GM12878 (cell line): Measurements from ENCODE around the gene ATP12A. TPM values are rescaled to one million over a fixed set of nuclear protein-coding genes. Genes with fewer than 3 reads are reported as not detected.
A peak's percentile ranks its signal among the peaks of the same experiment; 100 is the strongest.

Experiments used
- BHLHE40 ChIP-seq, 2 experiments: fragments of 450-650 bp in 1 of 2; IDR thresholded peaks; 2 replicates each; pipeline ENCODE4 v1.6.1; 2011 to 2017; ENCODE audit warnings: low read depth in 2 of 2, borderline replicate concordance in 1 of 2, improper control_type of control experiment in 1 of 2, low read length in 1 of 2, mild to moderate bottlenecking in 1 of 2
- CEBPZ ChIP-seq: fragments of 150-350 bp; IDR thresholded peaks from 2 replicates; pipeline ENCODE4 v1.6.1; 2016; ENCODE audit warnings: low read depth, low read length
- CTCF ChIP-seq, 3 experiments: IDR thresholded peaks in 2 of 3; conservative IDR thresholded peaks in 1 of 3; 2 replicates each; pipeline ENCODE4 v1.5.1; 2011; ENCODE audit warnings: low read depth in 3 of 3, low read length in 3 of 3, mild to moderate bottlenecking in 3 of 3, control low read depth in 2 of 3, moderate library complexity in 2 of 3, inconsistent platforms in 1 of 3, mixed read lengths in 1 of 3; ENCODE audit not compliant: control insufficient read depth in 2 of 3, insufficient read depth in 1 of 3; ENCODE audit errors: extremely low read depth in 1 of 3
- E2F8 ChIP-seq: fragments of 450-650 bp; IDR thresholded peaks from 2 replicates; pipeline ENCODE4 v1.6.1; 2018; ENCODE audit warnings: mild to moderate bottlenecking, low read depth, moderate library complexity; ENCODE audit not compliant: partially characterized antibody
- EED ChIP-seq: sonication (generic); IDR thresholded peaks from 2 replicates; pipeline ENCODE4 v1.6.1; 2016; ENCODE audit warnings: antibody characterized with exemption, low read depth
- EP300 ChIP-seq, 2 experiments: fragments of 150-350 bp in 1 of 2; IDR thresholded peaks; 2 replicates each; pipeline ENCODE4 v1.6.1; 2011 to 2012; ENCODE audit warnings: low read depth in 2 of 2, low read length in 2 of 2, borderline replicate concordance in 1 of 2, improper control_type of control experiment in 1 of 2, inconsistent platforms in 1 of 2; ENCODE audit not compliant: control insufficient read depth in 1 of 2
- IKZF2 ChIP-seq, 2 experiments: fragments of 450-650 bp; IDR thresholded peaks; 2 replicates each; pipeline ENCODE4 v1.6.1; 2017; ENCODE audit warnings: mild to moderate bottlenecking in 2 of 2, moderate library complexity in 2 of 2
- NFXL1 ChIP-seq: fragments of 450-650 bp; IDR thresholded peaks from 2 replicates; pipeline ENCODE4 v1.6.1; 2017; ENCODE audit warnings: antibody characterized with exemption, mild to moderate bottlenecking, borderline replicate concordance
- PBX3 ChIP-seq: IDR thresholded peaks from 2 replicates; pipeline ENCODE4 v1.6.1; 2011; ENCODE audit warnings: mild to moderate bottlenecking, low read depth, low read length, moderate library complexity; ENCODE audit not compliant: insufficient replicate concordance
- RELB ChIP-seq: fragments of 450-650 bp; IDR thresholded peaks from 2 replicates; pipeline ENCODE4 v1.6.1; 2017; ENCODE audit warnings: low read depth, mild to moderate bottlenecking, moderate library complexity
- SREBF2 ChIP-seq: IDR thresholded peaks from 2 replicates; pipeline ENCODE4 v1.6.1; 2012; ENCODE audit warnings: mild to moderate bottlenecking, low read length
- polyA plus RNA-seq, 11 experiments: library from polyadenylated mRNA; depleted of rRNA in 4 of 11; unstranded in 6 of 11; stranded (reverse) in 5 of 11; fragments of >200 nt; fragmentation: Nextera tagmentation in 4 of 11; fragmentation: Illumina TruSeq in 1 of 11; extraction: Ambion mirVana in 4 of 11; extraction: Trizol in 1 of 11; gene quantifications; 1 replicate in 1 of 11; 2 replicates in 10 of 11; pipeline versions ENCODE4 v1.2.1 to v1.2.3, GENCODE V29; 2011 to 2016; ENCODE audit warnings: inconsistent platforms in 2 of 11, missing spikeins in 2 of 11, low read depth in 1 of 11
- total RNA-seq, 4 experiments: library from RNA; depleted of rRNA in 3 of 4; stranded (reverse); fragments of >200 nt in 3 of 4; fragmentation: Illumina TruSeq in 1 of 4; extraction: Trizol in 1 of 4; gene quantifications; 2 replicates each; pipeline versions ENCODE4 v1.2.1 to v1.2.3, GENCODE V29; 2013 to 2021

ATP12A gene
- total and polyA plus RNA-seq, 10 of the 15 experiments (the other 5 are each of a cell fraction or from before 2014, with no cell fraction given) = 0.02 to 0.08 (median 0.04) TPM; not detected in 6

GRCh38 chr13:24693862-24694471 lies 13.8 kb downstream of the ATP12A start (continued):
- TF ChIP-seq CEBPZ (no peak), E2F8 (no peak), EP300 (IDR thresholded peaks at IDR 0.05; ENCODE audit: borderline replicate concordance in 1 of 2, control insufficient read depth in 1 of 2, low read depth in 2 of 2, low read length in 2 of 2) (no peak), RELB (no peak), NFXL1 (no peak), BHLHE40 (IDR thresholded peaks at IDR 0.05; ENCODE audit: borderline replicate concordance in 1 of 2, low read depth in 2 of 2, low read length in 1 of 2) (peak; percentile 66 to 76; a peak in 3 of 4 replicates), PBX3 (no peak), IKZF2 (IDR thresholded peaks at IDR 0.05) (no peak), SREBF2 (no peak), CTCF (IDR thresholded peaks at IDR 0.05 in 2 of 3, conservative IDR thresholded peaks at IDR 0.05 in 1 of 3; ENCODE audit: control insufficient read depth in 2 of 3, extremely low read depth in 1 of 3, insufficient read depth in 1 of 3, low read depth in 3 of 3, low read length in 3 of 3) (peak; percentile 72 to 81 (median 80)), EED (no peak)
